DOHH2 (cell line): Measurements from ENCODE around the gene COPA.
A peak's percentile ranks its signal among the peaks of the same experiment; 100 is the strongest.

Experiments
- H3F3A ChIP-seq: fragments of 200-600 bp; sonication (generic), shearing (Covaris generic); 2 replicates; pipeline ENCODE4 v1.6.0; 2016; ENCODE audit warnings: antibody characterized with exemption, mild to moderate bottlenecking; ENCODE audit not compliant: control insufficient read depth, insufficient read depth
- H3K27ac ChIP-seq: fragments of 200-600 bp; sonication (generic); 2 replicates; pipeline ENCODE4 v1.5.1; 2014; ENCODE audit warnings: low read depth, mild to moderate bottlenecking, low read length, moderate library complexity
- H3K27me3 ChIP-seq: fragments of 200-600 bp; sonication (generic); 2 replicates; pipeline ENCODE4 v1.6.1; 2014; ENCODE audit warnings: mild to moderate bottlenecking, low read length, mixed read lengths; ENCODE audit not compliant: control insufficient read depth
- H3K36me3 ChIP-seq: fragments of 200-600 bp; sonication (generic); 2 replicates; pipeline ENCODE4 v1.6.1; 2014; ENCODE audit warnings: mild to moderate bottlenecking, low read length, moderate library complexity, mixed read lengths; ENCODE audit not compliant: control insufficient read depth
- H3K4me1 ChIP-seq: fragments of 200-600 bp; sonication (generic); 2 replicates; pipeline ENCODE4 v1.6.1; 2014; ENCODE audit warnings: mild to moderate bottlenecking, low read length, mixed read lengths; ENCODE audit not compliant: control insufficient read depth
- H3K4me2 ChIP-seq: fragments of 200-600 bp; sonication (generic); 2 replicates; pipeline ENCODE4 v1.6.0; 2014; ENCODE audit warnings: mild to moderate bottlenecking, low read length, moderate library complexity
- H3K4me3 ChIP-seq: fragments of 200-600 bp; sonication (generic); 2 replicates; pipeline ENCODE4 v1.5.1; 2014; ENCODE audit warnings: mild to moderate bottlenecking, low read length, mixed read lengths
- H3K79me2 ChIP-seq: fragments of 200-600 bp; sonication (generic); 2 replicates; pipeline ENCODE4 v1.6.1; 2014; ENCODE audit warnings: mild to moderate bottlenecking, low read length, mixed read lengths; ENCODE audit not compliant: control insufficient read depth
- H3K9me2 ChIP-seq: fragments of 200-600 bp; sonication (generic); replicated peaks from 2 replicates; pipeline ENCODE4 v1.6.1; 2014; ENCODE audit warnings: mild to moderate bottlenecking, low read length, mixed read lengths; ENCODE audit not compliant: control insufficient read depth
- H3K9me3 ChIP-seq: fragments of 200-600 bp; sonication (generic); 2 replicates; pipeline ENCODE4 v1.6.1; 2014; ENCODE audit warnings: antibody characterized with exemption, low read length, mixed read lengths; ENCODE audit not compliant: control insufficient read depth, insufficient read depth
- H4K20me1 ChIP-seq: fragments of 200-600 bp; sonication (generic); 2 replicates; pipeline ENCODE4 v1.6.0; 2014; ENCODE audit warnings: low read depth, mild to moderate bottlenecking, antibody characterized with exemption, low read length, moderate library complexity; ENCODE audit not compliant: control insufficient read depth, insufficient read depth
- EZH2phosphoT487 ChIP-seq: fragments of 200-600 bp; sonication (generic); IDR thresholded peaks from 2 replicates; pipeline ENCODE4 v1.6.1; 2017; ENCODE audit warnings: borderline replicate concordance, mild to moderate bottlenecking, antibody characterized with exemption, low read length, moderate library complexity, mixed read lengths
- TF ChIP-seq, protein P1 (sequence below): fragments of 200-600 bp; sonication (generic); IDR thresholded peaks from one replicate; pipeline ENCODE4 v1.5.1; 2014; ENCODE audit warnings: antibody characterized with exemption, mild to moderate bottlenecking, low read depth, low read length; ENCODE audit not compliant: poor library complexity, severe bottlenecking

The COPA gene

DNA sequence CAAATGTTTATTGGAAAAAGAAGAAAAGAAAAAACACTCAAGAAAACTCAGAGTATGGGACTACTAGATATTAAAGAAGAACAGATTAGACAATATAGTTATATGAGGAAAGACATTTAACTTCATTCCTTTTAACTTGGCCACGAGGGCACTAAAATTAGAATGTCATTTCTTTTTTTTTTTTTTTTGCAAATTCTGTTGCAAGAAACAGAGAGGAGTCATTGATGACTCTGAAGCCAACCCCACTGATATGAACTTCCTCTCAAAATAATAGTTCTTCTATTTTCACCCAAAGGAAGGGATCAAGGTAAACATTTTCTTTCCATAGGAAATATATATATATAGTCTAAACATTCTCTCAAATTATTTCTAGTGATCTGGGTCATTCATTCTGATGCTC lies 33.5 kb downstream of the COPA start:
- Histone ChIP-seq H3K4me3 (no peak overlapping the region), H3F3A (0 out of 2 replicates have a peak, but pooled peaks cover 2% of the 10 kb centered on the region), H3K4me2 (no peak overlapping the region), H3K4me1 (peaks cover 29% of the 10 kb centered on the region), H3K27ac (no peak overlapping the region), H3K9me3 (no peaks in the 10 kb centered on the region), H4K20me1 (no peaks in the 10 kb centered on the region), H3K9me2 (no peaks in the 10 kb centered on the region), H3K36me3 (peaks cover 88% of the 10 kb centered on the region), H3K27me3 (no peaks in the 10 kb centered on the region), H3K79me2 (no peaks in the 10 kb centered on the region)
- TF ChIP-seq EZH2phosphoT487: no peak
- TF ChIP-seq, protein P1, sequence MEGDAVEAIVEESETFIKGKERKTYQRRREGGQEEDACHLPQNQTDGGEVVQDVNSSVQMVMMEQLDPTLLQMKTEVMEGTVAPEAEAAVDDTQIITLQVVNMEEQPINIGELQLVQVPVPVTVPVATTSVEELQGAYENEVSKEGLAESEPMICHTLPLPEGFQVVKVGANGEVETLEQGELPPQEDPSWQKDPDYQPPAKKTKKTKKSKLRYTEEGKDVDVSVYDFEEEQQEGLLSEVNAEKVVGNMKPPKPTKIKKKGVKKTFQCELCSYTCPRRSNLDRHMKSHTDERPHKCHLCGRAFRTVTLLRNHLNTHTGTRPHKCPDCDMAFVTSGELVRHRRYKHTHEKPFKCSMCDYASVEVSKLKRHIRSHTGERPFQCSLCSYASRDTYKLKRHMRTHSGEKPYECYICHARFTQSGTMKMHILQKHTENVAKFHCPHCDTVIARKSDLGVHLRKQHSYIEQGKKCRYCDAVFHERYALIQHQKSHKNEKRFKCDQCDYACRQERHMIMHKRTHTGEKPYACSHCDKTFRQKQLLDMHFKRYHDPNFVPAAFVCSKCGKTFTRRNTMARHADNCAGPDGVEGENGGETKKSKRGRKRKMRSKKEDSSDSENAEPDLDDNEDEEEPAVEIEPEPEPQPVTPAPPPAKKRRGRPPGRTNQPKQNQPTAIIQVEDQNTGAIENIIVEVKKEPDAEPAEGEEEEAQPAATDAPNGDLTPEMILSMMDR: no peak

DNA sequence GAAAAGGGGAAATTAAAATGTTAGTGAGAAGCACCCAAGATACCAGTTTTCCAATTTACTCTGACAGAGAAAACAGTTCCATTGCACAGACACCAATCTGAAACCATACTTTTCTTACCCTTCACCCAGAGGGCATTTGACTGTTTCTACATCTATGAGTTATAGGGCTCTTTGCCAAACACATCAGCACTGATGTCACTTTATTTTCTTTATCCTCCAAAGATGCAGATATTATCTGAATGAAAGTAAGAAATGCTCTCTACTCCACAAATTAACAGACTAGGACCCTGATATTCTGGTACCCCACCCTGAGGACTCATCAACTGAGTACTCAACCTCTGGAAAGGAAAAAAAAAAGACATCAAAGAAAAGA lies 33.9 kb downstream of the COPA start:
- H3K4me3 ChIP-seq: no peak overlapping the region
- H3K9me3 ChIP-seq: no peaks in the 10 kb centered on the region
- no peaks in the 10 kb centered on the region for H4K20me1 ChIP-seq
- TF ChIP-seq, protein P1: no peak
- no peak for TF ChIP-seq EZH2phosphoT487
- no peaks in the 10 kb centered on the region for H3K79me2 ChIP-seq
- H3K4me2 ChIP-seq: no peak overlapping the region
- 0 out of 2 replicates have a peak, but pooled peaks cover 2% of the 10 kb centered on the region for H3F3A ChIP-seq
- H3K27me3 ChIP-seq: no peaks in the 10 kb centered on the region
- no peaks in the 10 kb centered on the region for H3K9me2 ChIP-seq
- H3K36me3 ChIP-seq: peaks cover 87% of the 10 kb centered on the region
- H3K4me1 ChIP-seq: peaks cover 29% of the 10 kb centered on the region
- H3K27ac ChIP-seq: no peak overlapping the region

DNA sequence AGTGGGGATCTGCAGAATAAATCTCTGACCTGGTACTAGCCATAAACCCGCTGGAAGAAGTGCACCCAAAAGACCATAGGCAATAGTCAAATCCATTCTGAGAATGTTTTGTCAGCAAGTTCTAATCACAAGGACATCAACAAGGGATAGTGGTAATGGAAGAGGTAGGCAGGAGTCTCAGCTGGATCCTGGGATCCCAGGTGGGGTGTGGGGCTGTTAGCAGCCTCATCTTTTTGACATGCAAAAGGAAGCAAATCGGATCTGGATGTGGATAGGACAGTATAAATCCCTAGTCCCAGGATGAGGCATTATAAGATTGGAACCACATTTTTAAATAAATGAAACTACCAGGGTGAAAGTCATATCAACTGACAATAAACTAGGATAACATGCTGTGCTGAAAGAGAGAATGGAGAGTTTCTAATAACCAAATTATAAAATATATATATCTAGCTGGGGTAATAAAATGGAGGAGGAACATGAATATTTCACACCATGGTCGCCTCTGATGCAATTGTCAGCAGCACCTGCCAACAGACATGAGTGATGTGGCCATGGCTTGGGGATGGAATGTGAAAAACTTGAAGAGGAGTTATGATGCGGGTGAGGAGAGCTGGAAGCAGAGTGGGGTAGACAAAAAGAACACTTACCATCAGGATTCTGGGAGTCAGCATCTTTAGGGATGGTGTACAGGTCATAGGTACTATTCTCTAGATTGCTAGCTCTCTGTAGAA lies 34.4 kb downstream of the COPA start:
- Histone ChIP-seq H3K27ac (no peak overlapping the region), H3K4me1 (peaks cover 29% of the 10 kb centered on the region), H3K27me3 (no peaks in the 10 kb centered on the region), H3K4me2 (peak overlapping the region; percentile 61; the same call in 1 of the 2 replicates), H3K4me3 (no peak overlapping the region), H3K9me3 (no peaks in the 10 kb centered on the region), H3K36me3 (peaks cover 86% of the 10 kb centered on the region), H3K9me2 (no peaks in the 10 kb centered on the region), H3F3A (0 out of 2 replicates have a peak, but pooled peaks cover 2% of the 10 kb centered on the region), H4K20me1 (no peaks in the 10 kb centered on the region), H3K79me2 (no peaks in the 10 kb centered on the region)
- TF ChIP-seq, protein P1: no peak
- no peak for TF ChIP-seq EZH2phosphoT487
